Progenitor cell of endocrine pancreas (in vitro differentiated cells): ENCODE results near the gene TRIM15. TPM values are rescaled to one million over a fixed set of nuclear protein-coding genes. Genes with fewer than 3 reads are reported as not detected.

Experiments used
- DNase-seq: peaks from one replicate; pipeline ENCODE4 v3.0.0; 2021; ENCODE audit warnings: low spot score; ENCODE audit not compliant: unreplicated experiment
- H3K27ac Mint-ChIP-seq: 2 replicates; pipeline ENCODE4 v1.8.0; 2021; ENCODE audit warnings: mild to moderate bottlenecking, moderate library complexity, mixed read lengths
- H3K27me3 Mint-ChIP-seq: 2 replicates; pipeline ENCODE4 v1.8.0; 2021; ENCODE audit warnings: mixed read lengths
- H3K36me3 Mint-ChIP-seq: 2 replicates; pipeline ENCODE4 v1.8.0; 2022; ENCODE audit warnings: mixed read lengths; ENCODE audit not compliant: insufficient read depth
- H3K4me1 Mint-ChIP-seq: 2 replicates; pipeline ENCODE4 v1.8.0; 2021; ENCODE audit warnings: low read depth, mixed read lengths
- H3K4me3 Mint-ChIP-seq: 2 replicates; pipeline ENCODE4 v1.8.0; 2021; ENCODE audit warnings: low read depth, mild to moderate bottlenecking, moderate library complexity, mixed read lengths
- H3K9me3 Mint-ChIP-seq: 2 replicates; pipeline ENCODE4 v1.8.0; 2021; ENCODE audit warnings: low read depth, mixed read lengths
- CTCF ChIP-seq: fragments of 200-600 bp; sonication (generic); IDR thresholded peaks from one replicate; pipeline ENCODE4 v1.5.0; 2021; ENCODE audit warnings: antibody characterized with exemption, mild to moderate bottlenecking; ENCODE audit not compliant: unreplicated experiment
- total RNA-seq: library from RNA; stranded (reverse); gene quantifications from 2 replicates; pipeline ENCODE4 v1.2.1, GENCODE V29; 2021

Gene TRIM15
- total RNA-seq, 1 donor from 2014 or later: not detected

DNA sequence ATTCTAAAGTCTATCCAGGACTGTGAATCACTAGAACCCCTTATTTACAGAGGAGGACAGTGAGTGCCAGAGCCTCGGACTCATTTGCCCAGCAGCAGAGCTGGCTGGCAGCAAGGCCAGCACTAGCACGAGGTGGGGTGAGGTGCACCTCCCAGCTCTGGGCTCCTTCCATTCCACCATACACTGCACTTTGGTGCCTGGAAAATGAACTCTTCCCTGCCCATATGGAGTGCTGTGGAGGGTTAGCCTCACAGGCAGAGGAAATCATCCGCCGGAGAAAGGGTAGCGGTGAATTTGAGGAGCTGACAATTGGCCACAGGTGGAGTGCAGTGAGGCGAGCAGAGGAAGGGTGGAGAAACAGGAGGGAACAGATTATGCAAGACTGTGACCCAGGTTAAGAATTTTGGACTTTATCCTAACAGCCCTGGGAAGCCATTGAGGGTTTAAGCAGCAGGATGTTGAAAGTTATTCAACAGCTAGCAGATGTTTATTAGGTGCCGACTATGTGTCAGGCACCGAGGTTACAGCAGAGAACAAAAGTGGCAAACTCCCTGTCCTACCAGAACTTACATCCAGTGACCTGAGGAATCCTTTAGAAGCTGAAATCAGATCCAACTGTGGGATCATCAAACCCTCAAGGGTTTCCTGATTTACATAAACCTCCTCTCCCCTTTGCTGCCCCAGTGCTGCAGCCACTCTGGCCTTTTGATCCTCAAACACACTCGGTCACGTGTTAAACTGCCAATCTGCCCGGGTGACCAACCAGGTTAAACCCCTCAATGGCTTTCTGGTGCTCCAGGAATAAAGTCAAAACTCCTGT is 43.7 kb downstream of the TRIM15 start:
- Mint-ChIP-seq H3K4me3 (no peak overlapping the region), H3K4me1 (peaks cover 38% of the 10 kb centered on the region), H3K9me3 (no peaks in the 10 kb centered on the region), H3K36me3 (peaks cover 2% of the 10 kb centered on the region), H3K27ac (no peak overlapping the region), H3K27me3 (no peaks in the 10 kb centered on the region)
- no peak for TF ChIP-seq CTCF
- no peak for DNase-seq

GRCh38 chr6:30207619-30208295 is 44.4 kb downstream of the TRIM15 start:
- TF ChIP-seq CTCF: no peak
- Mint-ChIP-seq H3K27ac (no peak overlapping the region), H3K27me3 (no peaks in the 10 kb centered on the region), H3K4me1 (peaks cover 40% of the 10 kb centered on the region), H3K9me3 (no peaks in the 10 kb centered on the region), H3K4me3 (no peak overlapping the region), H3K36me3 (peaks cover 2% of the 10 kb centered on the region)
- DNase-seq: no peak

DNA sequence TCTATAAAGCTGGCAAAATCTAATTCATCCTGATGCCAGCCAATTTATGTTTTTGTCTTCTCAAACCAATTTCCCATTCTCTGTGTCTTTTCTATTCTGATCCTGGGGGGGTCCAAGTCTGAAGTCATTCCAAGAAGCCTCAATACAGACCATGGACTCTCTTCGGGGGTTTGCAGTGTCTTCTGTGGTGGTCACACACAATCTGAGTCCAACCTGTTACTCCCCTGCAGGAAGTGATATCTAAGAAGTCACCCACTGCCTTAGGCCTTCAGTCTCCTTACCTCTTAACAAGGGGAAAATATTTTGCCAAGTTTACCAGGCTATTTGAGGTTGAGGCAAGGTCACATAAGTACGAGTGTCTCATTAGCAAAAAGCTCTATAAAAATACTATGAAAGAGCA is 48.0 kb downstream of the TRIM15 start:
- Mint-ChIP-seq H3K9me3 (no peaks in the 10 kb centered on the region), H3K4me3 (peak overlapping the region; percentile 97), H3K27ac (no peak overlapping the region), H3K36me3 (peaks cover 2% of the 10 kb centered on the region), H3K27me3 (no peaks in the 10 kb centered on the region), H3K4me1 (peaks cover 41% of the 10 kb centered on the region)
- no peak for DNase-seq
- TF ChIP-seq CTCF: no peak

DNA sequence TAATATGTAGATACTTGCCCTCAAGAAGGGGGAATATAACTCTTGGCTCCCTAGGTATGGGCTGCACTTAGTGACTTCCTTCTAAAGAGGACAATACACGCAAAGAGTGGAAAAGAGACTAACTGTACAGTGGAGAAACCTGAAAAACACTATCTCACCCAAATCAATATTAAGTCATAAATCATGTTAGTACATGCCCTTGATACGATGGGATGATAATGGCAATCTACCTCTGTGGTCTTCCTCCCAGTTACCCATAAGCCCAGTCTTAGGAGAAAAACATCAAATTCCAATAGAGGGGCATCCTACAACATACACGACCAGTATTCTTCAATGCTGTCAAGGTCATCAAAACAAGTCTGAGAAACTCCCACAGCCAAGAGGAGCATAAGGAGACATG is 48.6 kb downstream of the TRIM15 start:
- Mint-ChIP-seq H3K4me1 (peaks cover 40% of the 10 kb centered on the region), H3K27ac (peak overlapping the region; percentile 100), H3K4me3 (peak overlapping the region; percentile 97), H3K9me3 (no peaks in the 10 kb centered on the region), H3K27me3 (no peaks in the 10 kb centered on the region), H3K36me3 (peaks cover 2% of the 10 kb centered on the region)
- no peak for DNase-seq
- TF ChIP-seq CTCF: no peak

- Mint-ChIP-seq H3K4me1 (peaks cover 30% of the 10 kb centered on the region), H3K27ac (peak within 1 kb of the TSS; percentile 100), H3K27me3 (no peaks in the 10 kb centered on the region), H3K36me3 (peaks cover 2% of the 10 kb centered on the region), H3K9me3 (no peaks in the 10 kb centered on the region), H3K4me3 (peak within 1 kb of the TSS; percentile 97)
- no peak for TF ChIP-seq CTCF
- DNase-seq: peak; percentile 95
Observed at GRCh38 chr6:30212865-30213666, 49.7 kb downstream of the TRIM15 start, which contains the start of gene TRIM26. TRIM26 (minus strand) TSS chr6:30213406; CDS start chr6:30199103, 14,303 bp downstream.
